ENCODE measurements around the gene CADM1. TPM values are rescaled to one million over a fixed set of nuclear protein-coding genes. Genes with fewer than 3 reads are reported as not detected.

CADM1 gene
- total RNA-seq, 2 experiments from 2014 or later, result 59.7 to 89.7 TPM

DNA sequence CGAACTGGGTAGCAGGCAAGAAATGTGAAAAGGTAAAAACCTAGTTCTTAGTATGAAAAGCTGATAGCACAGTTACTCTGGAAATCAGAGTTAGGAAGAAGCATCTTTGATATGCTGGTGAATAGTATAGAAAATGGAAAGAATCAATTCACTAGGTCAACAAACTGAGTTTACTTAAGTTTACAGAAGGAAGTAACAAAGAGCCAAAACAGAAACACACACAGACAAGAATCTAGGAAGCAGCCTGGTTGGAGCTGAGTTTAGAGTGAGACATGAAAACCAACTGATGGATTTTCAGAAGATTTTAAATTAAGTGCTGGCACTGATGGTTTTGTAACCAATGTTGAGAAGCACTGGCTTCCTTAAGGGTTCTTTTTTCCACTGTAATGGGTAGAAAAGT, 296.3 kb downstream of the CADM1 start:
- TF ChIP-seq EZH2phosphoT487 (IDR thresholded peaks at IDR 0.05; ENCODE audit: borderline replicate concordance, low read depth, low read length), result no peak
- TF ChIP-seq, protein P1, sequence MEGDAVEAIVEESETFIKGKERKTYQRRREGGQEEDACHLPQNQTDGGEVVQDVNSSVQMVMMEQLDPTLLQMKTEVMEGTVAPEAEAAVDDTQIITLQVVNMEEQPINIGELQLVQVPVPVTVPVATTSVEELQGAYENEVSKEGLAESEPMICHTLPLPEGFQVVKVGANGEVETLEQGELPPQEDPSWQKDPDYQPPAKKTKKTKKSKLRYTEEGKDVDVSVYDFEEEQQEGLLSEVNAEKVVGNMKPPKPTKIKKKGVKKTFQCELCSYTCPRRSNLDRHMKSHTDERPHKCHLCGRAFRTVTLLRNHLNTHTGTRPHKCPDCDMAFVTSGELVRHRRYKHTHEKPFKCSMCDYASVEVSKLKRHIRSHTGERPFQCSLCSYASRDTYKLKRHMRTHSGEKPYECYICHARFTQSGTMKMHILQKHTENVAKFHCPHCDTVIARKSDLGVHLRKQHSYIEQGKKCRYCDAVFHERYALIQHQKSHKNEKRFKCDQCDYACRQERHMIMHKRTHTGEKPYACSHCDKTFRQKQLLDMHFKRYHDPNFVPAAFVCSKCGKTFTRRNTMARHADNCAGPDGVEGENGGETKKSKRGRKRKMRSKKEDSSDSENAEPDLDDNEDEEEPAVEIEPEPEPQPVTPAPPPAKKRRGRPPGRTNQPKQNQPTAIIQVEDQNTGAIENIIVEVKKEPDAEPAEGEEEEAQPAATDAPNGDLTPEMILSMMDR (conservative IDR thresholded peaks at IDR 0.05; ENCODE audit: low read length), result no peak
- CTCF ChIA-PET (ENCODE audit: unreplicated experiment), result no interaction called here
- no TSS peak for BruUV-seq (replicated peaks)
- intact Hi-C loops (cut with micrococcal nuclease; ENCODE audit: unreplicated experiment), result no loop called here
- POLR2A ChIA-PET, result interaction anchor here (0.7 to 1.7 kb wide), 5 partner anchors 9 to 23 kb away, joined by 3 to 8 read pairs (median 5); no protein-coding TSS in a partner anchor
- H3K9me3 ChIP-seq (ENCODE audit: low read length), result no peaks in the 10 kb centered on the region
- no peak overlapping the region for H3K27ac ChIP-seq (ENCODE audit: low read depth, low read length, poor library complexity, severe bottlenecking)
- H3K4me3 ChIP-seq (ENCODE audit: low read depth, low read length, poor library complexity, severe bottlenecking), result no peak overlapping the region
- H3K36me3 ChIP-seq (ENCODE audit: insufficient read depth, low read length), result peaks cover 12% of the 10 kb centered on the region
- no peak overlapping the region for H2AFZ ChIP-seq (ENCODE audit: low read length)
- no peaks in the 10 kb centered on the region for H3K9me2 ChIP-seq (ENCODE audit: insufficient read depth, low read length)
- H4K20me1 ChIP-seq (ENCODE audit: insufficient read depth, low read length), result no peaks in the 10 kb centered on the region
- no peaks in the 10 kb centered on the region for H3K4me1 ChIP-seq (ENCODE audit: insufficient read depth, low read length, poor library complexity, severe bottlenecking)
- H3K4me2 ChIP-seq (ENCODE audit: low read length), result no peak overlapping the region
- no peak for DNase-seq (ENCODE audit: low spot score)
- no peaks in the 10 kb centered on the region for H3K79me2 ChIP-seq (ENCODE audit: insufficient read depth, low read depth, low read length)

DNA sequence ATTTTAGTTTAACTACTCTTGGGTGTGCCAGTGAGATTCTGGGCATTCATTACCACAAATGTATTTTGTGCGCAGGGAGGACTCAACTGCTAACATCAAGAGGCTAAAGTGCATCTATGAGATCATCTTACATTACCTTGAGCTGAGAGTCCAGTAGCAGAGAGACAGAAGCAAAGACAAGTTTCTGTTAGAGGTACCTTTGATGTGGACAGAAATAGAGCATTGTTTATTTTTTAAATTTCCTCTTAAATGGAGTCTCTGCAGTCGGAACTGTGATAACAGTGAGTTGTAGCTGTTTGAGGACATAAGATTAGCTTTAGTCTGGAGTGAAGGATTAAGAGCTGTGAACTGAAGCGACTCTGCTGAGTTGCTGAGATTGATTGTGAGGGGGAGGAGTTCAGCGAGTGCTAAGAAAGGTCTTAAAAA, 297.0 kb downstream of the CADM1 start:
- BruUV-seq (replicated peaks), result no TSS peak

More for the DNA sequence above, 297.0 kb downstream of the CADM1 start:
- Histone ChIP-seq H3K27ac (ENCODE audit: low read depth, low read length, poor library complexity, severe bottlenecking) (no peak overlapping the region), H3K36me3 (ENCODE audit: insufficient read depth, low read length) (peaks cover 10% of the 10 kb centered on the region), H2AFZ (ENCODE audit: low read length) (no peak overlapping the region), H3K79me2 (ENCODE audit: insufficient read depth, low read depth, low read length) (no peaks in the 10 kb centered on the region), H3K4me3 (ENCODE audit: low read depth, low read length, poor library complexity, severe bottlenecking) (no peak overlapping the region), H3K9me2 (ENCODE audit: insufficient read depth, low read length) (no peaks in the 10 kb centered on the region), H4K20me1 (ENCODE audit: insufficient read depth, low read length) (no peaks in the 10 kb centered on the region), H3K4me1 (ENCODE audit: insufficient read depth, low read length, poor library complexity, severe bottlenecking) (no peaks in the 10 kb centered on the region), H3K4me2 (ENCODE audit: low read length) (no peak overlapping the region), H3K9me3 (ENCODE audit: low read length) (no peaks in the 10 kb centered on the region)
- ChIA-PET CTCF (ENCODE audit: unreplicated experiment) (no interaction called here), POLR2A (interaction anchor here (0.6 to 1.7 kb wide), 6 partner anchors 8 to 808 kb away, joined by 3 to 8 read pairs (median 6); no protein-coding TSS in a partner anchor)
- no peak for TF ChIP-seq EZH2phosphoT487 (IDR thresholded peaks at IDR 0.05; ENCODE audit: borderline replicate concordance, low read depth, low read length)
- TF ChIP-seq, protein P1 (conservative IDR thresholded peaks at IDR 0.05; ENCODE audit: low read length), result no peak
- intact Hi-C loops (cut with micrococcal nuclease; ENCODE audit: unreplicated experiment), result no loop called here
- DNase-seq (ENCODE audit: low spot score), result no peak
